Measurements from ENCODE around the gene MLLT6. TPM values are rescaled to one million over a fixed set of nuclear protein-coding genes. Genes with fewer than 3 reads are reported as not detected.

MLLT6 gene
- total and polyA plus RNA-seq, 10 of the 15 experiments (the other 5 are each of a cell fraction or from before 2014, with no cell fraction given): 4.8 to 105 (median 36.3) TPM

- TF ChIP-seq ZBTB4 (CRISPR knock-in tag; IDR thresholded peaks at IDR 0.05) (no peak), BHLHE40 (IDR thresholded peaks at IDR 0.05; ENCODE audit: borderline replicate concordance in 1 of 2, low read depth in 2 of 2, low read length in 1 of 2) (peak in 1 of 2 experiments; percentile 62; a peak in 1 of 4 replicates), MAX (IDR thresholded peaks at IDR 0.05; ENCODE audit: low read depth, low read length) (peak; percentile 70; the same call in 1 of the 2 replicates), ZNF24 (IDR thresholded peaks at IDR 0.05) (no peak), CEBPZ (IDR thresholded peaks at IDR 0.05; ENCODE audit: low read depth, low read length) (no peak), SUZ12 (IDR thresholded peaks at IDR 0.05; ENCODE audit: unreplicated experiment) (peak; percentile 43), BCL11A (IDR thresholded peaks at IDR 0.05; ENCODE audit: low read depth, low read length) (no peak), PML (IDR thresholded peaks at IDR 0.05; ENCODE audit: low read length) (peak; percentile 27; the same call in 1 of the 2 replicates), IRF5 (IDR thresholded peaks at IDR 0.05; ENCODE audit: borderline replicate concordance) (no peak), NR2F1 (conservative IDR thresholded peaks at IDR 0.05) (peak; percentile 58; the same call in 1 of the 2 replicates), PAX5 (IDR thresholded peaks at IDR 0.05; ENCODE audit: borderline replicate concordance, low read depth, low read length) (no peak), LARP7 (IDR thresholded peaks at IDR 0.05) (peak; percentile 12; the same call in 1 of the 2 replicates), RUNX3 (IDR thresholded peaks at IDR 0.05; ENCODE audit: low read length) (no peak; the same call in 1 of the 2 replicates), JUND (IDR thresholded peaks at IDR 0.05; ENCODE audit: low read depth, low read length) (no peak), FOXK2 (IDR thresholded peaks at IDR 0.05) (no peak), MYB (IDR thresholded peaks at IDR 0.05; ENCODE audit: borderline replicate concordance, low read depth, low read length) (no peak), DPF2 (IDR thresholded peaks at IDR 0.05) (no peak), ETV6 (conservative IDR thresholded peaks at IDR 0.05 in 1 of 2, IDR thresholded peaks at IDR 0.05 in 1 of 2; ENCODE audit: borderline replicate concordance in 1 of 2, low read depth in 1 of 2) (peak in 1 of 2 experiments; percentile 52; a peak in 1 of 4 replicates), SMARCA5 (IDR thresholded peaks at IDR 0.05) (no peak), RB1 (IDR thresholded peaks at IDR 0.05; ENCODE audit: borderline replicate concordance) (no peak), IKZF1 (conservative IDR thresholded peaks at IDR 0.05) (peak; percentile 88), TCF12 (IDR thresholded peaks at IDR 0.05; ENCODE audit: low read depth, low read length) (0 out of 2 replicates have a peak, but pooled peaks have one; percentile 6), CHD2 (IDR thresholded peaks at IDR 0.05; ENCODE audit: borderline replicate concordance, low read depth, low read length) (peak; percentile 51; the same call in 1 of the 2 replicates)
Measured at GRCh38 chr17:38749223-38750043, 44.4 kb downstream of the MLLT6 start (continued).
